Suprapubic skin (tissue), 4 donors: ENCODE results near the gene NES.

ENCODE experiments used
- POLR2A ChIP-seq, 2 donors: fragments of 450-650 bp; IDR thresholded peaks; one replicate each; pipeline ENCODE4 v1.6.1; 2017; ENCODE audit warnings: antibody characterized with exemption in 2 of 2, mild to moderate bottlenecking in 2 of 2, moderate library complexity in 2 of 2
- POLR2AphosphoS5 ChIP-seq, 3 donors: sonication (generic); formaldehyde crosslinking; IDR thresholded peaks; one replicate each; pipeline ENCODE4 v1.6.1; 2017; ENCODE audit warnings: antibody characterized with exemption in 3 of 3

- TF ChIP-seq POLR2AphosphoS5 (IDR thresholded peaks at IDR 0.05) (no peak), POLR2A (IDR thresholded peaks at IDR 0.05) (no peak)
These were observed 52.3 kb downstream of the NES start for GRCh38 chr1:156624814-156625435.
